Brain pericyte (primary cell): ENCODE results near the gene CCDC174.
"Not testable (repeated sequence)": the region's sequence is repeated elsewhere in the genome, so short reads cannot be mapped to it uniquely, and the experiment has no call there.

ENCODE experiments used
- DNase-seq: peaks from one replicate; pipeline ENCODE4 v3.0.0-alpha.2; 2012; ENCODE audit warnings: low read depth, low spot score

The CCDC174 gene

GRCh38 chr3:14651440-14652251 lies at the start of gene CCDC174:
TSS of gene CCDC174 (plus strand) at chr3:14651762. CDS start at chr3:14651837, 75 bp downstream.
- DNase-seq, result peak; percentile 96

- DNase-seq, result no peak
Measured at GRCh38 chr3:14602006-14602803, 49.4 kb upstream of the CCDC174 start.

- DNase-seq, result no peak
Measured at GRCh38 chr3:14602804-14603644, 48.5 kb upstream of the CCDC174 start.

GRCh38 chr3:14605067-14605466 lies 46.5 kb upstream of the CCDC174 start:
- DNase-seq, result no peak

- DNase-seq, result no peak
Measured at GRCh38 chr3:14605744-14606143, 45.8 kb upstream of the CCDC174 start.

- DNase-seq, result no peak
Measured at GRCh38 chr3:14606669-14607339, 44.8 kb upstream of the CCDC174 start.

GRCh38 chr3:14608298-14608697 lies 43.3 kb upstream of the CCDC174 start:
- DNase-seq, result no peak

- not testable (repeated sequence) for DNase-seq
Measured at GRCh38 chr3:14609058-14609457, 42.5 kb upstream of the CCDC174 start.

GRCh38 chr3:14609506-14609905 lies 42.1 kb upstream of the CCDC174 start:
- no peak for DNase-seq

GRCh38 chr3:14609941-14610340 lies 41.6 kb upstream of the CCDC174 start:
- no peak for DNase-seq

GRCh38 chr3:14614189-14614588 lies 37.4 kb upstream of the CCDC174 start:
- no peak for DNase-seq

GRCh38 chr3:14614862-14615261 lies 36.7 kb upstream of the CCDC174 start:
- DNase-seq, result no peak

GRCh38 chr3:14616606-14617507 lies 34.7 kb upstream of the CCDC174 start:
- DNase-seq, result no peak

- no peak for DNase-seq
Measured at GRCh38 chr3:14617508-14618023, 34.0 kb upstream of the CCDC174 start.

GRCh38 chr3:14619605-14620004 lies 32.0 kb upstream of the CCDC174 start:
- no peak for DNase-seq

- no peak for DNase-seq
Measured at GRCh38 chr3:14620512-14620911, 31.1 kb upstream of the CCDC174 start.

GRCh38 chr3:14621093-14621492 lies 30.5 kb upstream of the CCDC174 start:
- no peak for DNase-seq

GRCh38 chr3:14622368-14622767 lies 29.2 kb upstream of the CCDC174 start:
- no peak for DNase-seq

GRCh38 chr3:14623569-14624051 lies 28.0 kb upstream of the CCDC174 start:
- no peak for DNase-seq

- no peak for DNase-seq
Measured at GRCh38 chr3:14624498-14624897, 27.1 kb upstream of the CCDC174 start.
